GM21786 (cell line): ENCODE data around the gene ADGRG3.

Source experiments
- ATAC-seq: cut with Tn5 transposase; IDR thresholded peaks from one replicate; pipeline ENCODE4 v1.9.1; 2021; ENCODE audit not compliant: unreplicated experiment

ADGRG3 gene

DNA sequence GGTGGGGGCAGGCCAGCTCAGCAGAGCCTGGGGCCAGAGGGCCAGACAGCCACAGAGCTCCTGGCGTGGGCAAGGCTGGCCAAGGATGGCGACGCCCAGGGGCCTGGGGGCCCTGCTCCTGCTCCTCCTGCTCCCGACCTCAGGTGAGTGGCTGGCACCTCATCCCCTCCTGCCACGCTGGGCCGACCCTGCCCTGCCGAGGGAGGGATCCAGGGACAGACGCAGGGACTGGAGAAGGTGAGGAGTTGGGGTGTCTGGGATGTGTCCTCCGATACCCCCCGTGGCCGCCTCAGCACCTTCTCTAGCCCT lies at the start of gene ADGRG3:
Gene ADGRG3 (plus strand): TSS at position 44 of the 309 bp plus-strand sequence. CDS start 42 bp downstream, at position 86.
- no peak for ATAC-seq

- no peak for ATAC-seq
These were observed 48.9 kb upstream of the ADGRG3 start for GRCh38 chr16:57619133-57619605.

GRCh38 chr16:57619606-57620334 lies 48.3 kb upstream of the ADGRG3 start:
- ATAC-seq = no peak

DNA sequence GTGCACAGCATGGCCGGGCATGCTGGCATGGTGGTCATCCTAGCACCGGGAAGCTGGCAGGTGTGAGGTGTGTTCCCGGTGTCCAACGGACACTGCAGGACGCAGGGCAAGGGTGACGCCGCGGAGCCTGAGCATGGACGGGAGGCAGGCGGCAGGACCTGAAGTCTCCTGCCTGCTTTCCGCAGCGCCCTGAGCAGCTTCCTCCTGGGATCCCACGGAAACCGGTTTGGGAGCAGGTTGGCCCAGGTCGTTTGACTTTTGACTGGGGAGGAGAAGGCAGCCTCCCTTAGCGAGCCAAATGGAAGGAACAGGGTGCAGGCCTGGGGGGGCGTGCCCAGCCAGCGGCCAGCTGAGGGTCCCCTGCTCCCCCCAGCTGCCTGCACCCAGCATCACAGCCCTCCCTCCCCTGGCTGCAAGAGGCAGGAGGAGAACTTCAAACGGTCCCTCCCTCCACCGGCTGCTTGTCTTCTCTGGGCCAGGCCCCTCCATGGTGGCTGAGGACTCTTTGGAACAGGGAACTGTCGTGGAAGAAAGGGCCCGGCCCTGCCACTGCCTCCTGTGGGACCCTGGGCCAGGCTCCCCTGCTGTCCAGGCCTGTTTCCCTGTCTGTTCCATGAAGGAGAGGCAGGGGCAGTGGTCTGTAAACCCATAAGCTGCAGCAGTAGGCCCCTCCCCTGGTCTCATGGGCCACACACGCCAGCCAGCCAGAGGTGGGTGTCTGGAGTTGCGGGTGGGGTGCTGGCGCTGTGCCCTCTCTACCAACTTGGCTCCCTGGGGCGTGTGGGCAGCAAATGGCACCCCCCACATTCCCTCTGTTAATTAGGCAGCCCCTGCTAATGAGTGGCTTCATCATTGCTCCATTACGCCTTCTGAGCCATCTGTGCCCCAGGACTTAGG lies 47.5 kb upstream of the ADGRG3 start:
- ATAC-seq = no peak

GRCh38 chr16:57621521-57622271 lies 46.4 kb upstream of the ADGRG3 start:
- ATAC-seq = no peak

GRCh38 chr16:57622361-57623250 lies 45.5 kb upstream of the ADGRG3 start:
- no peak for ATAC-seq

DNA sequence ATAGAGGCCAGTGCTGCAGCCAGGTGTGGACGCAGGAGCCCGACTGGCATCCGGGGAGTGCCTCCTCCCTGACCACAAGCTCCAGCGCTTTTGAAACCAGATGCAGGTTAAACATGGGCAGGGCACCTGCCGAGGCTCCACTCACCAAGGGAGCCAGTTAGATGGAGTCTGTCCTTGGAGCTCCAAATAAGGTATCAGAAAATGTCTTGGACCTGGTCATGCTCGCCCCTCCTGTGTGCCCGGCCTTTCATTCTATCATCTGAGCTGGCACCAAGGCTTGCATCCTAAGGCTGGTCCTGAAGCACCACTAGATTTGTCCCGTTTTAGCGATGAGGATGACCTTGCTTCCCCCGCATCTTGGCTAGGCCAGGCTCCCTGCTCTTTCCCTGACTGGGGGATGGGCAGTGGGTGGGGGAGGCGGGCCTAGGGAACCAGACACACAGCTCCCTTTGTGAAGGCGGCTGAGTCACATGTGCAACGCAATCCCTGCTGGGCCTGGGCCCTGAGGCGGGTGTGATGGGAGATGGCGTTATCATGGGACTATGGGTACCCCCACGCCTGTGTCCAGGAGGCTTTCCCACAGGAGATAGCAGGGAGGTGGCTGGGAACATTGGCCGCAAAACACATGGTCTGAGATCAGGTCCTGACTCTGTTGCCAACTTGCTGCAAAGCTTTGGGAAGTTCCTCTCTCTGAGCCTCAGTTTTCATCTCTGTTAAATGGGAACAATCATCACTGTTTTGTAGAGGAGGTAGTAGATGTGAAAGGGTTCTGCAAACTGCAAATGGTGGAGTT lies 44.7 kb upstream of the ADGRG3 start:
- ATAC-seq = no peak

DNA sequence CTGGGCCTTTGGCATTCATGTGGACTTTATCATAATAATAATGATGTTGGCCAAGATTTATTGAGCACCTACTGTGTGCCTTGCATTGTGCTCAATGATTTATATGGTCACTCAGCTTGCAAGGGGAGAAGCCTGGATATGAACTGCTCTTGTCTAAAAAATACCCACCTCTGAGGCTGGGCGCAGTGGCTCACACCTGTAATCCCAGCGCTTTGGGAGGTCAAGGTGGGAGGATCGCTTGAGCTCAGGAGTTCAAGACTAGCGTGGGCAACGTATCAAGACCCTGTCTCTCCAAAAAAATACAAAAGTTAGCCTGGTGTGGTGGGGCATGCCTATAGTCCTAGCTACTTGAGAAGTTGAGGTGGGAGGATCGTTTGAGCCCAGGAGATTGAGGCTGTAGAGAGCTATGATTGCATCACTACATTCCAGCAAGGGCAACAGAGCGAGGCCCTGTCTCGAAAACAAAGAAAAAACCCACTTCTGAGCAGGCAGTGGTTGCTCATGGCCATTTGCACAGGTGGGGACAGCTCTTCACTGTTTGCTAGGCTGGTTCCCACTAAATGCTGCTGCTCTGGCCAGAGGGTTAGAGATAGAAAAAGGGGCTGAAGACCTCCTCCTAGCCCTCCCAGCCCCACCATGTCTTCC lies 43.9 kb upstream of the ADGRG3 start:
- no peak for ATAC-seq

GRCh38 chr16:57624806-57625500 lies 43.2 kb upstream of the ADGRG3 start:
- ATAC-seq = no peak

DNA sequence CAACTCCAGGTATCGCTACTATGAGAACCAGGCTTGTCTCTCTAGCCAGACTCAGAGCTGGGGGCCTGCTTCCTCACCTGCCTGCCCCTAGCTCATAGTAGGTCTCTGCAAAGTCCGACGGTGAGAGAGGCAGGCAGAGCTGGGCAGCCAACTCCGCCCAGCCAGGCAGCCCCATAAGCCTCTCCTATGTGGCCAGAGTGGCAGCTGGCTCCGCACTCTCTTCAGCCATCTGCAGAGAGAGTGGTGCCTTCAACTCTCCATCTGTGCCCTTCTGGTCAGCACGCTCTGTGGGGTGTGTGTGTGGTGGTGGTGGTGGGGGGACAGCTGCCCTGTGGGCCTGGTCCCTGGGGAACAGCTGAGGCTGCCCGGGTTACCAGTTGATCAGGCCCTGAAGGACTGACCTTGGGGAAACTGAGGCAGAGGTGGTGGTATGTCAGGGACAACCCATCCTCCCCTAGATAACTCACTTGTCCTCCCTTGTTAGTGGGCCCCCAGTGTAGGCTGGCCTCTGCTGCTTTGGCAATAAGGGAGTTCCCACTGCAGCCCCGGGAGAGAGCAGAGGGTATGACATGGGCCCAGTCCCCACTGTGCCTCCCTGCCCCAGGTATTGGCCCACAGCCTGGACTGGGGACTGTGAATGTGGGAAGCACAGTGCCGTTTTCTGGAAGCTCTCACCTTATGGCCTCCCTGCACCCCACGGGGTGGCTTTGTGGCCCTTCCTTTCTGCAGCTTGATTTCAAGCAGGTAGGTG lies 41.5 kb upstream of the ADGRG3 start:
- ATAC-seq = no peak

GRCh38 chr16:57627184-57627871 lies 40.8 kb upstream of the ADGRG3 start:
- ATAC-seq = no peak

- ATAC-seq = no peak
These were observed 39.9 kb upstream of the ADGRG3 start, which contains the start of gene ADGRG1 for GRCh38 chr16:57628008-57628781. Gene ADGRG1, plus strand, starts transcription at chr16:57628630. Its CDS starts 21,658 bp downstream, at chr16:57650288.

DNA sequence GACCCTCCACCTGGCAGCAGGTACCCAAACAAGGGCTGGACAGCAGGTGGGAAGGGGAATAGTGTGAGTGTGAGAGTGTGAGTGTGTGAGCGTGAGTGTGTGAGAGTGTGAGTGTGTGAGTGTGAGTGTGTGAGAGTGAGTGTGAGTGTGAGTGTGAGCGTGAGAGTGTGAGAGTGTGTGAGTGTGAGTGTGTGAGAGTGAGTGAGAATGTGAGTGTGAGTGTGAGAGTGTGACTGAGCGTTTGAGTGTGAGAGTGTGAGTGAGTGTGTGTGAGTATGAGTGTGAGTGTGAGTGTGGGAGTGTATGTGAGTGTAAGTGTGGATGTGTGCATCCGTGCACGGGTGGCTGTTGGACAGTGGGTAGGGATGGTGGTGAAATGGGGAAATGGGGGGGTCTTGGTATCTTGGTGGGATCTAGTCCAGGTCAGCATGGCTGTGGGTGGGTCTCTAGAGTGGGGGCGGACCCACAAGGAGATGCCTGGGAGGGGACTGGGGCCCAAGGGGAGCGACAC lies 39.3 kb upstream of the ADGRG3 start:
- ATAC-seq = no peak

DNA sequence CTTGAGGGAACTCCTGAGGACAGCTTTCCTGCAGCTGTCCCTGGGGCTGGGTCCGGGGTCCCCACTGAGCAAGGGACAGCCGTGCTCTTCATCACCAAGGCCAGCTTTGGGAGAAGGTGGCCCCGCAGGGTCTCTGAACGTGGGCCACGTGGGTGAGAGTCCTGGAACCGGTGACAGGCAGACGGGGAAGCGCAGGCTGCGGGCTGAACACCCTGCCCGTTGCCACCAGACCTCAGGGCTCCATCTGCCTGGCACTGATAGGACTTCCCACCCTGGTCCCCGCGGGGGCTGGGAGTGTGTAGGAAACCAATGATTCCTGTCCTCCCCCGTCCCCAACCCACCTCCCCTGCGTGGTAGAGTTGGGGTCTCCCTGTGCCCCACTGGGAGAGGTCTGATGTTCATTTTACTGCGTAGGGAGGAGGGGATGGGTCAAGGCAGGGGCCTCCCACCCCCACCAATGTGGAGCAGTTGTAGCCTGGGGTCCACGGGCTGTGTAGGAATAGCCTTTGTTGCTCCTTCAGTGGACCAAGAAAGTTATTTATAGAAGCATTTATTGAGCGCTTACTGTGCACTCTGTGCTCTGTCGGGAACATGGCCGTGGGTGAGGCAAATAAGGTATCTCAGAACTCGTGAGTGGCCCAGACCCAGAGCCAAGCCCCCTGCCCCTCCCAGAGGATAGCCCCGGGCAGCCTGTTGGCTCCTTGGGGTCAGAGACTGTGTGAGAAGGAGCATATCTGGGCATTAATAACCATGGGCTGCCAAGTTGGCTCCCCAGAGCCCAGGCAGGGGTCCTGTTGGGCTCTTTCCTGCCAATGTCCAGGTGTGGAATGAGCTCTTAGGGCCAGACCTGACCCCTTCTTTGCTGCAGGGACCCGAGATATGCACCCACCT lies 38.3 kb upstream of the ADGRG3 start:
- ATAC-seq = no peak

- no peak for ATAC-seq
These were observed 37.7 kb upstream of the ADGRG3 start for GRCh38 chr16:57630407-57630797.
